BE2C (cell line): ENCODE data around the gene PEX5L.

Experiments used
- DNase-seq: peaks from one replicate; pipeline ENCODE4 v3.0.0-alpha.2; 2020
- H3K27me3 ChIP-seq: fragments of 250-450 bp; sonication (Bioruptor Pico); 2 replicates; pipeline ENCODE4 v1.5.1; 2020; ENCODE audit warnings: mild to moderate bottlenecking
- H3K36me3 ChIP-seq: fragments of 250-450 bp; sonication (Bioruptor Pico); 2 replicates; pipeline ENCODE4 v1.5.1; 2020; ENCODE audit warnings: mild to moderate bottlenecking
- H3K4me1 ChIP-seq: fragments of 250-450 bp; sonication (Bioruptor Pico); 2 replicates; pipeline ENCODE4 v1.5.1; 2020
- H3K4me3 ChIP-seq: 2 replicates; pipeline ENCODE4 v1.5.1; 2011; ENCODE audit warnings: low read depth, low read length
- H3K9me3 ChIP-seq: fragments of 250-450 bp; sonication (Bioruptor Pico); 2 replicates; pipeline ENCODE4 v1.5.1; 2020
- CTCF ChIP-seq: IDR thresholded peaks from 2 replicates; pipeline ENCODE4 v1.5.1; 2012; ENCODE audit warnings: mild to moderate bottlenecking, low read depth, low read length

PEX5L gene

GRCh38 chr3:180000500-180000899 is 36.2 kb downstream of the PEX5L start:
- no peaks in the 10 kb centered on the region for H3K4me1 ChIP-seq
- no peaks in the 10 kb centered on the region for H3K27me3 ChIP-seq
- H3K4me3 ChIP-seq, result no peak overlapping the region
- H3K9me3 ChIP-seq, result no peaks in the 10 kb centered on the region
- no peaks in the 10 kb centered on the region for H3K36me3 ChIP-seq
- no peak for DNase-seq
- no peak for TF ChIP-seq CTCF

- no peak for DNase-seq
- H3K4me3 ChIP-seq, result no peak overlapping the region
- H3K27me3 ChIP-seq, result no peaks in the 10 kb centered on the region
- TF ChIP-seq CTCF, result no peak
- H3K4me1 ChIP-seq, result no peaks in the 10 kb centered on the region
- H3K9me3 ChIP-seq, result no peaks in the 10 kb centered on the region
- no peaks in the 10 kb centered on the region for H3K36me3 ChIP-seq
Measured at GRCh38 chr3:179995406-179995805, 41.3 kb downstream of the PEX5L start.

GRCh38 chr3:179991883-179992282 is 44.9 kb downstream of the PEX5L start:
- Histone ChIP-seq H3K9me3 (no peaks in the 10 kb centered on the region), H3K27me3 (no peaks in the 10 kb centered on the region), H3K36me3 (no peaks in the 10 kb centered on the region), H3K4me3 (no peak overlapping the region), H3K4me1 (no peaks in the 10 kb centered on the region)
- TF ChIP-seq CTCF, result no peak
- no peak for DNase-seq

- H3K4me1 ChIP-seq, result no peaks in the 10 kb centered on the region
- no peak for DNase-seq
- no peak for TF ChIP-seq CTCF
Measured at GRCh38 chr3:179991104-179991503, 45.6 kb downstream of the PEX5L start.

GRCh38 chr3:179981646-179982045 is 55.1 kb downstream of the PEX5L start:
- Histone ChIP-seq H3K4me3 (no peak overlapping the region), H3K27me3 (no peaks in the 10 kb centered on the region), H3K36me3 (no peaks in the 10 kb centered on the region), H3K9me3 (no peaks in the 10 kb centered on the region), H3K4me1 (no peaks in the 10 kb centered on the region)
- no peak for DNase-seq
- TF ChIP-seq CTCF, result no peak

More at GRCh38 chr3:179991104-179991503, 45.6 kb downstream of the PEX5L start:
- H3K36me3 ChIP-seq, result no peaks in the 10 kb centered on the region
- no peaks in the 10 kb centered on the region for H3K27me3 ChIP-seq
- no peaks in the 10 kb centered on the region for H3K9me3 ChIP-seq
- H3K4me3 ChIP-seq, result no peak overlapping the region

GRCh38 chr3:179977356-179977755 is 59.4 kb downstream of the PEX5L start:
- Histone ChIP-seq H3K36me3 (no peaks in the 10 kb centered on the region), H3K4me1 (no peaks in the 10 kb centered on the region), H3K4me3 (no peak overlapping the region), H3K27me3 (no peaks in the 10 kb centered on the region; the same call in 1 of the 2 replicates), H3K9me3 (no peaks in the 10 kb centered on the region)
- no peak for DNase-seq
- no peak for TF ChIP-seq CTCF
